KMS-11 (cell line): ENCODE results near the gene FGD6.

Experiments used
- H2AFZ ChIP-seq: fragments of 200-600 bp; sonication (generic); 2 replicates; pipeline ENCODE4 v1.6.1; 2016; ENCODE audit warnings: antibody characterized with exemption, mixed run types, low read depth
- H3K27ac ChIP-seq: fragments of 200-600 bp; sonication (generic); 2 replicates; pipeline ENCODE4 v1.6.1; 2016; ENCODE audit warnings: mild to moderate bottlenecking, mixed run types
- H3K27me3 ChIP-seq: fragments of 200-600 bp; sonication (generic); 2 replicates; pipeline ENCODE4 v1.6.1; 2017; ENCODE audit warnings: mild to moderate bottlenecking, low read depth, mixed run types, moderate library complexity; ENCODE audit not compliant: insufficient read depth
- H3K36me3 ChIP-seq: fragments of 200-600 bp; sonication (generic); 2 replicates; pipeline ENCODE4 v1.6.1; 2017; ENCODE audit warnings: mild to moderate bottlenecking, mixed run types; ENCODE audit not compliant: insufficient read depth
- H3K4me1 ChIP-seq: fragments of 200-600 bp; sonication (generic); 2 replicates; pipeline ENCODE4 v1.6.1; 2016; ENCODE audit warnings: mild to moderate bottlenecking, low read depth, mixed run types; ENCODE audit not compliant: poor library complexity, severe bottlenecking
- H3K4me2 ChIP-seq: fragments of 200-600 bp; sonication (generic); 2 replicates; pipeline ENCODE4 v1.7.0; 2016; ENCODE audit warnings: mild to moderate bottlenecking, mixed run types
- H3K4me3 ChIP-seq: fragments of 200-600 bp; sonication (generic); IDR thresholded peaks from 2 replicates; pipeline ENCODE4 v1.6.1; 2017; ENCODE audit warnings: low read depth, low read length, mixed read lengths; ENCODE audit not compliant: insufficient read depth
- H3K79me2 ChIP-seq: fragments of 200-600 bp; sonication (generic); 2 replicates; pipeline ENCODE4 v1.6.1; 2016; ENCODE audit warnings: low read depth, mixed run types; ENCODE audit not compliant: insufficient read depth
- H3K9ac ChIP-seq: fragments of 200-600 bp; sonication (generic); 2 replicates; pipeline ENCODE4 v1.6.1; 2016; ENCODE audit warnings: mild to moderate bottlenecking, mixed run types
- H4K20me1 ChIP-seq: fragments of 200-600 bp; sonication (generic); 2 replicates; pipeline ENCODE4 v1.6.1; 2016; ENCODE audit warnings: mild to moderate bottlenecking, mixed run types; ENCODE audit not compliant: insufficient read depth
- CTCF ChIP-seq: fragments of 200-600 bp; sonication (generic); conservative IDR thresholded peaks from 2 replicates; pipeline ENCODE4 v1.6.1; 2017; ENCODE audit warnings: low read depth, mild to moderate bottlenecking, antibody characterized with exemption, low read length, moderate library complexity, mixed read lengths

The FGD6 gene

GRCh38 chr12:95214466-95214865, 2.8 kb downstream of the FGD6 start:
- no peak overlapping the region for H2AFZ ChIP-seq
- H3K4me1 ChIP-seq = peaks cover 14% of the 10 kb centered on the region
- H3K4me2 ChIP-seq = no peak overlapping the region
- no peak overlapping the region for H3K27ac ChIP-seq
- H3K4me3 ChIP-seq = no peak overlapping the region
- TF ChIP-seq CTCF = no peak
- H3K79me2 ChIP-seq = peaks cover 17% of the 10 kb centered on the region
- no peak overlapping the region for H3K9ac ChIP-seq
- H3K36me3 ChIP-seq = no peaks in the 10 kb centered on the region
- H4K20me1 ChIP-seq = no peaks in the 10 kb centered on the region
- no peaks in the 10 kb centered on the region for H3K27me3 ChIP-seq

GRCh38 chr12:95213928-95214327, 3.3 kb downstream of the FGD6 start:
- Histone ChIP-seq H2AFZ (no peak overlapping the region), H3K27ac (no peak overlapping the region), H3K4me3 (no peak overlapping the region), H3K79me2 (peaks cover 12% of the 10 kb centered on the region), H3K9ac (no peak overlapping the region), H3K4me1 (peaks cover 10% of the 10 kb centered on the region), H4K20me1 (no peaks in the 10 kb centered on the region), H3K27me3 (no peaks in the 10 kb centered on the region), H3K36me3 (no peaks in the 10 kb centered on the region), H3K4me2 (no peak overlapping the region)
- no peak for TF ChIP-seq CTCF

- no peak overlapping the region for H3K9ac ChIP-seq
- peaks cover 4% of the 10 kb centered on the region; the same call in 1 of the 2 replicates for H3K79me2 ChIP-seq
- no peak overlapping the region for H3K27ac ChIP-seq
- no peaks in the 10 kb centered on the region for H3K36me3 ChIP-seq
- H3K4me1 ChIP-seq = peaks cover 10% of the 10 kb centered on the region
- no peaks in the 10 kb centered on the region for H4K20me1 ChIP-seq
- H3K4me2 ChIP-seq = no peak overlapping the region
- no peaks in the 10 kb centered on the region for H3K27me3 ChIP-seq
- no peak overlapping the region for H3K4me3 ChIP-seq
- TF ChIP-seq CTCF = no peak
- H2AFZ ChIP-seq = no peak overlapping the region
Observed at GRCh38 chr12:95213119-95213518, 4.1 kb downstream of the FGD6 start.

- H2AFZ ChIP-seq = no peak overlapping the region
- H3K9ac ChIP-seq = no peak overlapping the region
- H3K27ac ChIP-seq = no peak overlapping the region
- no peak for TF ChIP-seq CTCF
- H4K20me1 ChIP-seq = no peaks in the 10 kb centered on the region
- no peak overlapping the region for H3K4me2 ChIP-seq
- H3K79me2 ChIP-seq = no peaks in the 10 kb centered on the region; the same call in 1 of the 2 replicates
- no peaks in the 10 kb centered on the region for H3K36me3 ChIP-seq
- no peak overlapping the region for H3K4me3 ChIP-seq
- H3K4me1 ChIP-seq = peaks cover 10% of the 10 kb centered on the region
- H3K27me3 ChIP-seq = no peaks in the 10 kb centered on the region
Observed at GRCh38 chr12:95212586-95212985, 4.7 kb downstream of the FGD6 start.
